DOHH2 (cell line): ENCODE results near the gene OLFML3.

Source experiments
- H3F3A ChIP-seq: fragments of 200-600 bp; sonication (generic), shearing (Covaris generic); 2 replicates; pipeline ENCODE4 v1.6.0; 2016; ENCODE audit warnings: antibody characterized with exemption, mild to moderate bottlenecking; ENCODE audit not compliant: control insufficient read depth, insufficient read depth
- H3K27ac ChIP-seq: fragments of 200-600 bp; sonication (generic); 2 replicates; pipeline ENCODE4 v1.5.1; 2014; ENCODE audit warnings: low read depth, mild to moderate bottlenecking, low read length, moderate library complexity
- H3K27me3 ChIP-seq: fragments of 200-600 bp; sonication (generic); 2 replicates; pipeline ENCODE4 v1.6.1; 2014; ENCODE audit warnings: mild to moderate bottlenecking, low read length, mixed read lengths; ENCODE audit not compliant: control insufficient read depth
- H3K36me3 ChIP-seq: fragments of 200-600 bp; sonication (generic); 2 replicates; pipeline ENCODE4 v1.6.1; 2014; ENCODE audit warnings: mild to moderate bottlenecking, low read length, moderate library complexity, mixed read lengths; ENCODE audit not compliant: control insufficient read depth
- H3K4me1 ChIP-seq: fragments of 200-600 bp; sonication (generic); 2 replicates; pipeline ENCODE4 v1.6.1; 2014; ENCODE audit warnings: mild to moderate bottlenecking, low read length, mixed read lengths; ENCODE audit not compliant: control insufficient read depth
- H3K4me2 ChIP-seq: fragments of 200-600 bp; sonication (generic); 2 replicates; pipeline ENCODE4 v1.6.0; 2014; ENCODE audit warnings: mild to moderate bottlenecking, low read length, moderate library complexity
- H3K4me3 ChIP-seq: fragments of 200-600 bp; sonication (generic); 2 replicates; pipeline ENCODE4 v1.5.1; 2014; ENCODE audit warnings: mild to moderate bottlenecking, low read length, mixed read lengths
- H3K79me2 ChIP-seq: fragments of 200-600 bp; sonication (generic); 2 replicates; pipeline ENCODE4 v1.6.1; 2014; ENCODE audit warnings: mild to moderate bottlenecking, low read length, mixed read lengths; ENCODE audit not compliant: control insufficient read depth
- H3K9me2 ChIP-seq: fragments of 200-600 bp; sonication (generic); replicated peaks from 2 replicates; pipeline ENCODE4 v1.6.1; 2014; ENCODE audit warnings: mild to moderate bottlenecking, low read length, mixed read lengths; ENCODE audit not compliant: control insufficient read depth
- H3K9me3 ChIP-seq: fragments of 200-600 bp; sonication (generic); 2 replicates; pipeline ENCODE4 v1.6.1; 2014; ENCODE audit warnings: antibody characterized with exemption, low read length, mixed read lengths; ENCODE audit not compliant: control insufficient read depth, insufficient read depth
- H4K20me1 ChIP-seq: fragments of 200-600 bp; sonication (generic); 2 replicates; pipeline ENCODE4 v1.6.0; 2014; ENCODE audit warnings: low read depth, mild to moderate bottlenecking, antibody characterized with exemption, low read length, moderate library complexity; ENCODE audit not compliant: control insufficient read depth, insufficient read depth
- CTCF ChIP-seq: fragments of 200-600 bp; sonication (generic); IDR thresholded peaks from one replicate; pipeline ENCODE4 v1.5.1; 2014; ENCODE audit warnings: antibody characterized with exemption, mild to moderate bottlenecking, low read depth, low read length; ENCODE audit not compliant: poor library complexity, severe bottlenecking
- EZH2phosphoT487 ChIP-seq: fragments of 200-600 bp; sonication (generic); IDR thresholded peaks from 2 replicates; pipeline ENCODE4 v1.6.1; 2017; ENCODE audit warnings: borderline replicate concordance, mild to moderate bottlenecking, antibody characterized with exemption, low read length, moderate library complexity, mixed read lengths

Gene OLFML3

GRCh38 chr1:113986802-113987201, 7.5 kb downstream of the OLFML3 start:
- TF ChIP-seq EZH2phosphoT487 = no peak
- Histone ChIP-seq H3K27me3 (0 out of 2 replicates have a peak, but pooled peaks cover 2% of the 10 kb centered on the region), H3K4me1 (no peaks in the 10 kb centered on the region)

GRCh38 chr1:113987259-113987658, 8.0 kb downstream of the OLFML3 start:
- H3K79me2 ChIP-seq = no peaks in the 10 kb centered on the region
- no peak overlapping the region for H3K27ac ChIP-seq
- H3K4me1 ChIP-seq = no peaks in the 10 kb centered on the region
- no peaks in the 10 kb centered on the region for H4K20me1 ChIP-seq
- H3K27me3 ChIP-seq = 0 out of 2 replicates have a peak, but pooled peaks cover 2% of the 10 kb centered on the region
- no peaks in the 10 kb centered on the region for H3K36me3 ChIP-seq
- H3K4me2 ChIP-seq = no peak overlapping the region
- no peaks in the 10 kb centered on the region for H3K9me3 ChIP-seq
- no peaks in the 10 kb centered on the region for H3F3A ChIP-seq
- H3K4me3 ChIP-seq = no peak overlapping the region
- H3K9me2 ChIP-seq = no peaks in the 10 kb centered on the region
- no peak for TF ChIP-seq EZH2phosphoT487
- TF ChIP-seq CTCF = no peak

More at GRCh38 chr1:113986802-113987201, 7.5 kb downstream of the OLFML3 start:
- no peak overlapping the region for H3K4me3 ChIP-seq
- no peaks in the 10 kb centered on the region for H3K9me2 ChIP-seq
- H3K36me3 ChIP-seq = no peaks in the 10 kb centered on the region
- H4K20me1 ChIP-seq = no peaks in the 10 kb centered on the region
- no peaks in the 10 kb centered on the region for H3K9me3 ChIP-seq
- H3F3A ChIP-seq = no peaks in the 10 kb centered on the region
- H3K4me2 ChIP-seq = no peak overlapping the region
- no peaks in the 10 kb centered on the region for H3K79me2 ChIP-seq
- H3K27ac ChIP-seq = no peak overlapping the region

- Histone ChIP-seq H3K4me2 (no peak overlapping the region), H3K4me3 (no peak overlapping the region), H4K20me1 (no peaks in the 10 kb centered on the region), H3K27me3 (0 out of 2 replicates have a peak, but pooled peaks cover 2% of the 10 kb centered on the region), H3K27ac (no peak overlapping the region), H3K79me2 (no peaks in the 10 kb centered on the region), H3F3A (no peaks in the 10 kb centered on the region), H3K9me2 (no peaks in the 10 kb centered on the region), H3K4me1 (no peaks in the 10 kb centered on the region), H3K9me3 (peaks cover 11% of the 10 kb centered on the region), H3K36me3 (no peaks in the 10 kb centered on the region)
- no peak for TF ChIP-seq EZH2phosphoT487
- TF ChIP-seq CTCF = no peak
Measured at GRCh38 chr1:113990530-113990929, 11.3 kb downstream of the OLFML3 start.

- Histone ChIP-seq H4K20me1 (no peaks in the 10 kb centered on the region), H3K4me1 (no peaks in the 10 kb centered on the region), H3K79me2 (no peaks in the 10 kb centered on the region), H3K9me2 (no peaks in the 10 kb centered on the region), H3K27me3 (0 out of 2 replicates have a peak, but pooled peaks cover 2% of the 10 kb centered on the region), H3F3A (no peaks in the 10 kb centered on the region), H3K27ac (no peak overlapping the region), H3K4me3 (no peak overlapping the region), H3K4me2 (no peak overlapping the region), H3K36me3 (no peaks in the 10 kb centered on the region), H3K9me3 (peaks cover 12% of the 10 kb centered on the region)
- TF ChIP-seq EZH2phosphoT487 = no peak
- TF ChIP-seq CTCF = no peak
Measured at GRCh38 chr1:113990961-113991360, 11.7 kb downstream of the OLFML3 start.
